ENCODE data around the gene TCF4.

The TCF4 gene

GRCh38 chr18:55544014-55544413 lies 44.0 kb downstream of the TCF4 start:
- peaks cover 42% of the 10 kb centered on the region for H3K4me1 ChIP-seq (ENCODE audit: control insufficient read depth, insufficient read depth, low read length)
- H3K36me3 ChIP-seq (ENCODE audit: control insufficient read depth, insufficient read depth, low read length), result no peaks in the 10 kb centered on the region
- H3K9me3 ChIP-seq (ENCODE audit: control insufficient read depth, insufficient read depth, low read depth, low read length), result no peaks in the 10 kb centered on the region; the same call in 1 of the 2 replicates
- H3K9ac ChIP-seq (ENCODE audit: low read length), result no peak overlapping the region
- H3K4me3 ChIP-seq (ENCODE audit: low read depth, low read length), result no peak overlapping the region
- H3K27ac ChIP-seq (ENCODE audit: low read depth, low read length), result no peak overlapping the region
- no peaks in the 10 kb centered on the region for H3K27me3 ChIP-seq (ENCODE audit: control insufficient read depth, insufficient read depth, low read length)

GRCh38 chr18:55543130-55543704 lies 44.8 kb downstream of the TCF4 start:
- H3K9me3 ChIP-seq (ENCODE audit: control insufficient read depth, insufficient read depth, low read depth, low read length), result no peaks in the 10 kb centered on the region; the same call in 1 of the 2 replicates
- H3K9ac ChIP-seq (ENCODE audit: low read length), result no peak overlapping the region
- no peak overlapping the region for H3K4me3 ChIP-seq (ENCODE audit: low read depth, low read length)
- no peaks in the 10 kb centered on the region for H3K27me3 ChIP-seq (ENCODE audit: control insufficient read depth, insufficient read depth, low read length)
- peaks cover 34% of the 10 kb centered on the region for H3K4me1 ChIP-seq (ENCODE audit: control insufficient read depth, insufficient read depth, low read length)
- no peaks in the 10 kb centered on the region for H3K36me3 ChIP-seq (ENCODE audit: control insufficient read depth, insufficient read depth, low read length)
- no peak overlapping the region for H3K27ac ChIP-seq (ENCODE audit: low read depth, low read length)

- Histone ChIP-seq H3K4me3 (ENCODE audit: low read depth, low read length) (no peak overlapping the region), H3K27me3 (ENCODE audit: control insufficient read depth, insufficient read depth, low read length) (no peaks in the 10 kb centered on the region), H3K4me1 (ENCODE audit: control insufficient read depth, insufficient read depth, low read length) (peaks cover 23% of the 10 kb centered on the region), H3K27ac (ENCODE audit: low read depth, low read length) (no peak overlapping the region), H3K36me3 (ENCODE audit: control insufficient read depth, insufficient read depth, low read length) (no peaks in the 10 kb centered on the region), H3K9ac (ENCODE audit: low read length) (no peak overlapping the region), H3K9me3 (ENCODE audit: control insufficient read depth, insufficient read depth, low read depth, low read length) (no peaks in the 10 kb centered on the region; the same call in 1 of the 2 replicates)
These were observed 46.4 kb downstream of the TCF4 start for GRCh38 chr18:55541571-55541970.

GRCh38 chr18:55539240-55539639 lies 48.8 kb downstream of the TCF4 start:
- H3K36me3 ChIP-seq (ENCODE audit: control insufficient read depth, insufficient read depth, low read length), result no peaks in the 10 kb centered on the region
- no peaks in the 10 kb centered on the region for H3K27me3 ChIP-seq (ENCODE audit: control insufficient read depth, insufficient read depth, low read length)
- H3K4me1 ChIP-seq (ENCODE audit: control insufficient read depth, insufficient read depth, low read length), result peaks cover 24% of the 10 kb centered on the region
- no peak overlapping the region for H3K9ac ChIP-seq (ENCODE audit: low read length)
- H3K4me3 ChIP-seq (ENCODE audit: low read depth, low read length), result no peak overlapping the region
- no peaks in the 10 kb centered on the region; the same call in 1 of the 2 replicates for H3K9me3 ChIP-seq (ENCODE audit: control insufficient read depth, insufficient read depth, low read depth, low read length)
- H3K27ac ChIP-seq (ENCODE audit: low read depth, low read length), result no peak overlapping the region

- Histone ChIP-seq H3K9ac (ENCODE audit: low read length) (no peak overlapping the region), H3K36me3 (ENCODE audit: control insufficient read depth, insufficient read depth, low read length) (no peaks in the 10 kb centered on the region)
These were observed 53.0 kb downstream of the TCF4 start for GRCh38 chr18:55534996-55535395.

GRCh38 chr18:55534547-55534946 lies 53.4 kb downstream of the TCF4 start:
- H3K4me3 ChIP-seq (ENCODE audit: low read depth, low read length), result no peak overlapping the region
- H3K27ac ChIP-seq (ENCODE audit: low read depth, low read length), result no peak overlapping the region
- H3K9ac ChIP-seq (ENCODE audit: low read length), result no peak overlapping the region
- H3K9me3 ChIP-seq (ENCODE audit: control insufficient read depth, insufficient read depth, low read depth, low read length), result no peaks in the 10 kb centered on the region; the same call in 1 of the 2 replicates
- H3K36me3 ChIP-seq (ENCODE audit: control insufficient read depth, insufficient read depth, low read length), result no peaks in the 10 kb centered on the region
- H3K4me1 ChIP-seq (ENCODE audit: control insufficient read depth, insufficient read depth, low read length), result peaks cover 36% of the 10 kb centered on the region
- H3K27me3 ChIP-seq (ENCODE audit: control insufficient read depth, insufficient read depth, low read length), result no peaks in the 10 kb centered on the region

More at GRCh38 chr18:55534996-55535395, 53.0 kb downstream of the TCF4 start:
- H3K9me3 ChIP-seq (ENCODE audit: control insufficient read depth, insufficient read depth, low read depth, low read length), result no peaks in the 10 kb centered on the region; the same call in 1 of the 2 replicates
- H3K27ac ChIP-seq (ENCODE audit: low read depth, low read length), result no peak overlapping the region
- no peak overlapping the region for H3K4me3 ChIP-seq (ENCODE audit: low read depth, low read length)
- peaks cover 32% of the 10 kb centered on the region for H3K4me1 ChIP-seq (ENCODE audit: control insufficient read depth, insufficient read depth, low read length)
- no peaks in the 10 kb centered on the region for H3K27me3 ChIP-seq (ENCODE audit: control insufficient read depth, insufficient read depth, low read length)

GRCh38 chr18:55530166-55530565 lies 57.8 kb downstream of the TCF4 start:
- Histone ChIP-seq H3K4me1 (ENCODE audit: control insufficient read depth, insufficient read depth, low read length) (peaks cover 31% of the 10 kb centered on the region), H3K4me3 (ENCODE audit: low read depth, low read length) (no peak overlapping the region)

GRCh38 chr18:55529581-55529980 lies 58.4 kb downstream of the TCF4 start:
- Histone ChIP-seq H3K9ac (ENCODE audit: low read length) (no peak overlapping the region), H3K27me3 (ENCODE audit: control insufficient read depth, insufficient read depth, low read length) (no peaks in the 10 kb centered on the region), H3K9me3 (ENCODE audit: control insufficient read depth, insufficient read depth, low read depth, low read length) (no peaks in the 10 kb centered on the region), H3K4me3 (ENCODE audit: low read depth, low read length) (no peak overlapping the region), H3K27ac (ENCODE audit: low read depth, low read length) (no peak overlapping the region), H3K36me3 (ENCODE audit: control insufficient read depth, insufficient read depth, low read length) (no peaks in the 10 kb centered on the region), H3K4me1 (ENCODE audit: control insufficient read depth, insufficient read depth, low read length) (peaks cover 29% of the 10 kb centered on the region)

More at GRCh38 chr18:55530166-55530565, 57.8 kb downstream of the TCF4 start:
- Histone ChIP-seq H3K9me3 (ENCODE audit: control insufficient read depth, insufficient read depth, low read depth, low read length) (no peaks in the 10 kb centered on the region), H3K27ac (ENCODE audit: low read depth, low read length) (no peak overlapping the region), H3K27me3 (ENCODE audit: control insufficient read depth, insufficient read depth, low read length) (no peaks in the 10 kb centered on the region), H3K9ac (ENCODE audit: low read length) (no peak overlapping the region), H3K36me3 (ENCODE audit: control insufficient read depth, insufficient read depth, low read length) (no peaks in the 10 kb centered on the region)

- H3K9me3 ChIP-seq (ENCODE audit: control insufficient read depth, insufficient read depth, low read depth, low read length), result no peaks in the 10 kb centered on the region
- H3K4me1 ChIP-seq (ENCODE audit: control insufficient read depth, insufficient read depth, low read length), result peaks cover 18% of the 10 kb centered on the region
- no peak overlapping the region for H3K4me3 ChIP-seq (ENCODE audit: low read depth, low read length)
- H3K9ac ChIP-seq (ENCODE audit: low read length), result no peak overlapping the region
- H3K27me3 ChIP-seq (ENCODE audit: control insufficient read depth, insufficient read depth, low read length), result no peaks in the 10 kb centered on the region
- no peaks in the 10 kb centered on the region for H3K36me3 ChIP-seq (ENCODE audit: control insufficient read depth, insufficient read depth, low read length)
- H3K27ac ChIP-seq (ENCODE audit: low read depth, low read length), result no peak overlapping the region
These were observed 62.1 kb downstream of the TCF4 start for GRCh38 chr18:55525845-55526244.

- H3K4me3 ChIP-seq (ENCODE audit: low read depth, low read length), result no peak overlapping the region
- no peaks in the 10 kb centered on the region for H3K27me3 ChIP-seq (ENCODE audit: control insufficient read depth, insufficient read depth, low read length)
- no peak overlapping the region for H3K27ac ChIP-seq (ENCODE audit: low read depth, low read length)
- H3K9me3 ChIP-seq (ENCODE audit: control insufficient read depth, insufficient read depth, low read depth, low read length), result no peaks in the 10 kb centered on the region
- H3K4me1 ChIP-seq (ENCODE audit: control insufficient read depth, insufficient read depth, low read length), result peaks cover 14% of the 10 kb centered on the region
- H3K36me3 ChIP-seq (ENCODE audit: control insufficient read depth, insufficient read depth, low read length), result no peaks in the 10 kb centered on the region
- H3K9ac ChIP-seq (ENCODE audit: low read length), result no peak overlapping the region
These were observed 63.5 kb downstream of the TCF4 start for GRCh38 chr18:55524353-55525073.

- Histone ChIP-seq H3K27ac (ENCODE audit: low read depth, low read length) (no peak overlapping the region), H3K4me1 (ENCODE audit: control insufficient read depth, insufficient read depth, low read length) (peaks cover 14% of the 10 kb centered on the region), H3K9me3 (ENCODE audit: control insufficient read depth, insufficient read depth, low read depth, low read length) (no peaks in the 10 kb centered on the region), H3K4me3 (ENCODE audit: low read depth, low read length) (no peak overlapping the region), H3K27me3 (ENCODE audit: control insufficient read depth, insufficient read depth, low read length) (no peaks in the 10 kb centered on the region), H3K9ac (ENCODE audit: low read length) (no peak overlapping the region), H3K36me3 (ENCODE audit: control insufficient read depth, insufficient read depth, low read length) (no peaks in the 10 kb centered on the region)
These were observed 65.0 kb downstream of the TCF4 start for GRCh38 chr18:55523001-55523400.

Measured in HUES6 (cell line).